Natural killer cell (primary cell): ENCODE data around the gene MRM2. TPM values are rescaled to one million over a fixed set of nuclear protein-coding genes. Genes with fewer than 3 reads are reported as not detected.
A peak's percentile ranks its signal among the peaks of the same experiment; 100 is the strongest.

Source experiments
- ATAC-seq, 3 donors: fragments of 150-1000 bp in 2 of 3; fragments of 200-7000 bp in 1 of 3; cut with Tn5 transposase; 1 replicate in 1 of 3; 2 replicates in 2 of 3; pipeline ENCODE4 v1.10.0; 2021; ENCODE audit warnings: mild to moderate bottlenecking in 2 of 3, moderate library complexity in 2 of 3
- DNase-seq, 2 donors: peaks; one replicate each; pipeline versions ENCODE4 v3.0.0 to v3.0.0-alpha.2; 2013 to 2021; ENCODE audit warnings: mixed read lengths in 1 of 2
- H3K27ac ChIP-seq: one replicate; pipeline ENCODE4 v1.5.1; 2013; ENCODE audit warnings: mild to moderate bottlenecking, low read length
- H3K27me3 ChIP-seq: one replicate; pipeline ENCODE4 v1.6.1; 2013; ENCODE audit warnings: low read length; ENCODE audit not compliant: control insufficient read depth, insufficient read depth
- H3K36me3 ChIP-seq: one replicate; pipeline ENCODE4 v1.6.1; 2013; ENCODE audit warnings: low read length; ENCODE audit not compliant: control insufficient read depth, insufficient read depth
- H3K4me1 ChIP-seq: one replicate; pipeline ENCODE4 v1.6.1; 2013; ENCODE audit warnings: low read length; ENCODE audit not compliant: control insufficient read depth, insufficient read depth
- H3K4me3 ChIP-seq: one replicate; pipeline ENCODE4 v1.5.1; 2013; ENCODE audit warnings: low read length
- H3K9me3 ChIP-seq: one replicate; pipeline ENCODE4 v1.6.1; 2013; ENCODE audit warnings: low read length; ENCODE audit not compliant: control insufficient read depth, insufficient read depth
- H3K27ac Mint-ChIP-seq, 2 donors: one replicate each; pipeline ENCODE4 v1.8.0; 2022; ENCODE audit warnings: mild to moderate bottlenecking in 2 of 2, mixed read lengths in 2 of 2, moderate library complexity in 1 of 2
- H3K27me3 Mint-ChIP-seq, 2 donors: one replicate each; pipeline ENCODE4 v1.8.0; 2022; ENCODE audit warnings: low read depth in 2 of 2, mixed read lengths in 2 of 2
- H3K36me3 Mint-ChIP-seq: one replicate; pipeline ENCODE4 v1.8.0; 2022; ENCODE audit warnings: mixed read lengths
- H3K4me1 Mint-ChIP-seq, 2 donors: one replicate each; pipeline ENCODE4 v1.8.0; 2022; ENCODE audit warnings: mixed read lengths in 2 of 2
- H3K4me3 Mint-ChIP-seq: one replicate; pipeline ENCODE4 v1.8.0; 2022; ENCODE audit warnings: mild to moderate bottlenecking, moderate library complexity, mixed read lengths
- H3K9me3 Mint-ChIP-seq, 2 donors: one replicate each; pipeline ENCODE4 v1.8.0; 2022; ENCODE audit warnings: mixed read lengths in 2 of 2
- CTCF ChIP-seq: fragments of 200-600 bp; IDR thresholded peaks from one replicate; pipeline ENCODE4 v1.8.0; 2022; ENCODE audit warnings: antibody characterized with exemption
- WGBS: methylation state at CpG from one replicate; pipeline ENCODE4 v1.1.7; 2013; ENCODE audit warnings: missing lambda C conversion rate; ENCODE audit not compliant: insufficient coverage; 5-methylcytosine and 5-hydroxymethylcytosine counted together
- intact Hi-C: fragments of 100-400 bp; cut with micrococcal nuclease; formaldehyde crosslinking; loops from one replicate; pipeline ENCODE4 v1.14.2; 2022
- total RNA-seq, 4 donors: library from RNA; stranded (reverse); fragments of 120-200 nt in 1 of 4; gene quantifications; one replicate each; pipeline versions ENCODE4 v1.2.3 to v1.2.4, GENCODE V29; 2013 to 2022

Gene MRM2
- total RNA-seq, 3 donors from 2014 or later (not counting 1 experiment from before 2014, with no cell fraction given), result 7.9 to 12.0 (median 10.0) TPM

GRCh38 chr7:2278026-2278425, 36.0 kb upstream of the MRM2 start:
- DNase-seq, result no peak
- peaks cover 0 to 7% of the 10 kb centered on the region in 2 donors for H3K4me1 Mint-ChIP-seq
- 96% methylated on average over 11 of the region's 11 CpGs for WGBS
- Histone ChIP-seq H3K9me3 (no peaks in the 10 kb centered on the region), H3K36me3 (peaks cover 2% of the 10 kb centered on the region), H3K27ac (no peak overlapping the region), H3K27me3 (no peaks in the 10 kb centered on the region), H3K4me1 (no peaks in the 10 kb centered on the region), H3K4me3 (no peak overlapping the region)
- no peak overlapping the region for H3K4me3 Mint-ChIP-seq
- H3K36me3 Mint-ChIP-seq, result no peaks in the 10 kb centered on the region
- ATAC-seq, result no peak
- H3K9me3 Mint-ChIP-seq, result no peaks in the 10 kb centered on the region
- H3K27me3 Mint-ChIP-seq, result no peaks in the 10 kb centered on the region
- no peak overlapping the region for H3K27ac Mint-ChIP-seq
- TF ChIP-seq CTCF, result no peak
- intact Hi-C loops, result no loop called here

GRCh38 chr7:2276107-2276506, 34.1 kb upstream of the MRM2 start:
- Mint-ChIP-seq H3K4me3 (no peak overlapping the region), H3K27ac (no peak overlapping the region), H3K36me3 (no peaks in the 10 kb centered on the region), H3K9me3 (no peaks in the 10 kb centered on the region), H3K27me3 (no peaks in the 10 kb centered on the region), H3K4me1 (no peaks in the 10 kb centered on the region)
- ATAC-seq (no peak), DNase-seq (no peak)
- no peak for TF ChIP-seq CTCF
- Histone ChIP-seq H3K4me3 (no peak overlapping the region), H3K9me3 (no peaks in the 10 kb centered on the region), H3K36me3 (peaks cover 6% of the 10 kb centered on the region), H3K4me1 (no peaks in the 10 kb centered on the region), H3K27ac (no peak overlapping the region), H3K27me3 (no peaks in the 10 kb centered on the region)
- intact Hi-C loops, result no loop called here
- WGBS, result 97% methylated on average over 18 of the region's 18 CpGs

GRCh38 chr7:2275101-2275500, 33.1 kb upstream of the MRM2 start:
- intact Hi-C loops, result no loop called here
- no peak for DNase-seq
- Mint-ChIP-seq H3K27ac (no peak overlapping the region), H3K36me3 (no peaks in the 10 kb centered on the region), H3K4me3 (no peak overlapping the region), H3K9me3 (no peaks in the 10 kb centered on the region), H3K27me3 (no peaks in the 10 kb centered on the region), H3K4me1 (no peaks in the 10 kb centered on the region)
- H3K27ac ChIP-seq, result no peak overlapping the region
- no peak for TF ChIP-seq CTCF
- H3K36me3 ChIP-seq, result peaks cover 6% of the 10 kb centered on the region
- ATAC-seq, result no peak
- 94% methylated on average over 18 of the region's 18 CpGs for WGBS
- H3K4me3 ChIP-seq, result no peak overlapping the region
- H3K4me1 ChIP-seq, result no peaks in the 10 kb centered on the region
- H3K27me3 ChIP-seq, result no peaks in the 10 kb centered on the region
- H3K9me3 ChIP-seq, result no peaks in the 10 kb centered on the region

GRCh38 chr7:2274666-2275065, 32.7 kb upstream of the MRM2 start:
- Mint-ChIP-seq H3K27me3 (no peaks in the 10 kb centered on the region), H3K4me1 (no peaks in the 10 kb centered on the region), H3K36me3 (no peaks in the 10 kb centered on the region), H3K9me3 (no peaks in the 10 kb centered on the region), H3K4me3 (no peak overlapping the region), H3K27ac (no peak overlapping the region)
- TF ChIP-seq CTCF, result no peak
- DNase-seq (no peak), ATAC-seq (peak in 1 of 3 donors; percentile 37)
- Histone ChIP-seq H3K9me3 (no peaks in the 10 kb centered on the region), H3K27me3 (no peaks in the 10 kb centered on the region), H3K27ac (no peak overlapping the region), H3K36me3 (peaks cover 6% of the 10 kb centered on the region), H3K4me1 (no peaks in the 10 kb centered on the region), H3K4me3 (no peak overlapping the region)
- 96% methylated on average over 7 of the region's 7 CpGs for WGBS
- intact Hi-C loops, result no loop called here
